ENCODE results near the gene MSL1.

The MSL1 gene

DNA sequence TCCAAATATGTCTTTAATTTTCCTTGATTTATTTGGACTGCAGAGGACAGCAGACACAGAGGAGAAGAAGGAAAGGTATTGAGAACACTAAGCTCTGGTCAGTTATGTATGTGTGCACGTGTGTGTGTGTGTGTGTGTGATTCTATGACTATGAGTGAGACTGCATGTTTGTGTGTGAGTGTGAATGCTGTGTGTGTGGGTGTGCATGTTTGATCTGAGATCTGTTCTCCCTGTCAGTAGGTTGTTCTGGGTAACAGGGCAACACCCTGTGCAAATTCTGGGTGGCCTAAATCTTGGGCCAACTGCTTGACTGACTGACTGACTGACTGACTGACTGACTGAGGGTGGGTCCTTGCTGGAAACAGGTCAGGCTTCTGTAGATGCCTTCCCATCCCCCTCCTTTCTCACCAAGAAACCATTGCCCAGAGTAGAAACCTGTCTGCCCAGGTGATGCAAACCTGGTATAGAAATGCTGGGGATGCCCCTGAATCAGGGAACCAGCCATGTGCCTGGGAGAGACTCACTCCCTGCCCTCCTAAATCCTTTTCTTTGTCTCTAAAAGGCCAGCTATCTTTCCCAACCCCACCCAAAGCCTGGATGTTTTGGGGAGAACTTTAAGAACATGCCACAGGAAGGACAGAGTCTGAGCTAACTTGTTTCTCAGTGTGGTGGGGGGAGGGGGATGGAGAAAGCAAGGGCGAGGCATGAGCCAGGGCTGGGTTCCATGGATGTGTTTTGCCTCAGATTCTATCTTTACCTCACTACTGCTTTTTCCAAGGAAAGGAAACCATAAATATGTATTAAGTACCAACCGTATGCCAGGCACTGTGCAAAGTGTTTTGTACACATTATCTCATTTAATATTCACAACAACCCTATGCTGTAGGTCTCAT is 16.9 kb upstream of the MSL1 start (continued):
- TF ChIP-seq ZNF426 (tag by site-specific recombination; IDR thresholded peaks at IDR 0.05), result no peak
- TF ChIP-seq EGR2 (tag by site-specific recombination; IDR thresholded peaks at IDR 0.05; ENCODE audit: low read depth), result peak; percentile 58
- no peak for TF ChIP-seq ZNF214 (tag by site-specific recombination; IDR thresholded peaks at IDR 0.05; ENCODE audit: borderline replicate concordance)
- no peak for TF ChIP-seq ZSCAN16 (tag by site-specific recombination; IDR thresholded peaks at IDR 0.05)
- TF ChIP-seq ZEB2 (tag by site-specific recombination; IDR thresholded peaks at IDR 0.05), result no peak
- no peak for TF ChIP-seq ZNF140 (tag by site-specific recombination; IDR thresholded peaks at IDR 0.05)
- TF ChIP-seq KLF9 (tag by site-specific recombination; IDR thresholded peaks at IDR 0.05; ENCODE audit: low read depth), result no peak
- TF ChIP-seq ZNF132 (tag by site-specific recombination; IDR thresholded peaks at IDR 0.05; ENCODE audit: borderline replicate concordance), result no peak
- no peak for TF ChIP-seq ZNF843 (tag by site-specific recombination; IDR thresholded peaks at IDR 0.05)
- TF ChIP-seq ZFHX2 (tag by site-specific recombination; conservative IDR thresholded peaks at IDR 0.05), result peak; percentile 85

GRCh38 chr17:40105861-40106759 is 15.7 kb upstream of the MSL1 start:
- Histone ChIP-seq H3K4me1 (ENCODE audit: control insufficient read depth, insufficient read depth, low read length) (peaks cover 7% of the 10 kb centered on the region; the same call in 1 of the 2 replicates), H3K9me3 (ENCODE audit: control insufficient read depth, insufficient read depth, low read depth, low read length) (no peaks in the 10 kb centered on the region), H3K36me3 (ENCODE audit: control insufficient read depth in 2 of 2, insufficient read depth in 1 of 2, low read length in 2 of 2) (no peaks in the 10 kb centered on the region), H3K4me3 (ENCODE audit: low read depth, low read length) (no peak overlapping the region), H3K27ac (ENCODE audit: extremely low read depth, low read depth, low read length) (no peak overlapping the region)
- ChIA-PET CTCF (interaction anchor here (0.8 to 3.0 kb wide), 6 partner anchors 20 to 80 kb away, joined by 3 to 18 read pairs (median 3); no protein-coding TSS in a partner anchor), POLR2A (interaction anchor here (1.0 to 1.3 kb wide), 2 partner anchors 14 to 150 kb away, joined by 3 to 4 read pairs; no protein-coding TSS in a partner anchor)
- TF ChIP-seq GLIS2 (tag by site-specific recombination; IDR thresholded peaks at IDR 0.05), result no peak
- no peak for TF ChIP-seq ZFHX2 (tag by site-specific recombination; conservative IDR thresholded peaks at IDR 0.05)
- 0 out of 2 replicates have a peak, but pooled peaks have one; percentile 12 for TF ChIP-seq ZBTB17 (tag by site-specific recombination; IDR thresholded peaks at IDR 0.05)
- TF ChIP-seq ZSCAN18 (tag by site-specific recombination; IDR thresholded peaks at IDR 0.05), result no peak

- CTCF ChIA-PET, result interaction anchor here (0.8 to 3.0 kb wide), 4 partner anchors 21 to 79 kb away, joined by 3 to 18 read pairs (median 4); no protein-coding TSS in a partner anchor
- Histone ChIP-seq H3K4me1 (ENCODE audit: control insufficient read depth, insufficient read depth, low read length) (peaks cover 9% of the 10 kb centered on the region), H3K9me3 (ENCODE audit: control insufficient read depth, insufficient read depth, low read depth, low read length) (no peaks in the 10 kb centered on the region), H3K4me3 (ENCODE audit: low read depth, low read length) (no peak overlapping the region), H3K27ac (ENCODE audit: extremely low read depth, low read depth, low read length) (no peak overlapping the region), H3K36me3 (ENCODE audit: control insufficient read depth in 2 of 2, insufficient read depth in 1 of 2, low read length in 2 of 2) (no peaks in the 10 kb centered on the region)
- POLR2A ChIA-PET, result interaction anchor here (1.0 to 1.3 kb wide), 2 partner anchors 13 to 151 kb away, joined by 3 to 4 read pairs; no protein-coding TSS in a partner anchor
- TF ChIP-seq PRDM4 (tag by site-specific recombination; IDR thresholded peaks at IDR 0.05) (no peak), KLF9 (tag by site-specific recombination; IDR thresholded peaks at IDR 0.05; ENCODE audit: low read depth) (no peak), ZNF157 (tag by site-specific recombination; IDR thresholded peaks at IDR 0.05) (no peak), PBX3 (CRISPR knock-in tag; IDR thresholded peaks at IDR 0.05) (no peak)
- TF ChIP-seq, protein P1, sequence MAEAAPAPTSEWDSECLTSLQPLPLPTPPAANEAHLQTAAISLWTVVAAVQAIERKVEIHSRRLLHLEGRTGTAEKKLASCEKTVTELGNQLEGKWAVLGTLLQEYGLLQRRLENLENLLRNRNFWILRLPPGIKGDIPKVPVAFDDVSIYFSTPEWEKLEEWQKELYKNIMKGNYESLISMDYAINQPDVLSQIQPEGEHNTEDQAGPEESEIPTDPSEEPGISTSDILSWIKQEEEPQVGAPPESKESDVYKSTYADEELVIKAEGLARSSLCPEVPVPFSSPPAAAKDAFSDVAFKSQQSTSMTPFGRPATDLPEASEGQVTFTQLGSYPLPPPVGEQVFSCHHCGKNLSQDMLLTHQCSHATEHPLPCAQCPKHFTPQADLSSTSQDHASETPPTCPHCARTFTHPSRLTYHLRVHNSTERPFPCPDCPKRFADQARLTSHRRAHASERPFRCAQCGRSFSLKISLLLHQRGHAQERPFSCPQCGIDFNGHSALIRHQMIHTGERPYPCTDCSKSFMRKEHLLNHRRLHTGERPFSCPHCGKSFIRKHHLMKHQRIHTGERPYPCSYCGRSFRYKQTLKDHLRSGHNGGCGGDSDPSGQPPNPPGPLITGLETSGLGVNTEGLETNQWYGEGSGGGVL (tag by site-specific recombination; IDR thresholded peaks at IDR 0.05), result no peak
Measured at GRCh38 chr17:40106760-40107521, 14.8 kb upstream of the MSL1 start.

Measured in HEK293 (cell line).